IMR-90 (cell line): ENCODE data around the gene MYH9. TPM values are rescaled to one million over a fixed set of nuclear protein-coding genes. Genes with fewer than 3 reads are reported as not detected.

Experiments used
- ATAC-seq: fragments of 200-7000 bp; cut with Tn5 transposase; 2 replicates; pipeline ENCODE4 v1.9.1; 2020; ENCODE audit warnings: low read depth, mild to moderate bottlenecking, moderate library complexity
- BruUV-seq: library from RNA; stranded (reverse); fragments of 400-500 nt; replicated peaks from 2 replicates; lab custom pipeline; 2021; lab: Mats Ljungman, UMichigan
- CTCF ChIA-PET: fragments of 300-600 bp; formaldehyde crosslinking; extraction: SDS; loops from one replicate; lab custom pipeline; 2021; ENCODE audit warnings: antibody characterized with exemption; lab: Yijun Ruan, JAX
- POLR2A ChIA-PET: fragments of 300-600 bp; sonication (Branson Sonifier 250); formaldehyde crosslinking; loops from one replicate; lab custom pipeline; 2022; ENCODE audit warnings: antibody characterized with exemption; ENCODE audit not compliant: unreplicated experiment; lab: Charles Lee
- DNase-seq: peaks from one replicate; pipeline ENCODE4 v3.0.0; 2013
- H2AFZ ChIP-seq: replicated peaks from 2 replicates; pipeline ENCODE3; 2013; ENCODE audit warnings: low read length, mild to moderate bottlenecking; ENCODE audit not compliant: poor library complexity
- H2AK5ac ChIP-seq: 2 replicates; pipeline ENCODE4 v1.6.1; 2013; ENCODE audit warnings: low read depth, low read length, inconsistent platforms
- H2AK9ac ChIP-seq: replicated peaks from 2 replicates; pipeline ENCODE3; 2013; ENCODE audit warnings: mild to moderate bottlenecking, low read depth, low read length, moderate library complexity; ENCODE audit not compliant: poor library complexity
- H2BK120ac ChIP-seq: 2 replicates; pipeline ENCODE4 v1.6.1; 2013; ENCODE audit warnings: low read depth, low read length, inconsistent platforms
- H2BK15ac ChIP-seq: 3 replicates; pipeline ENCODE4 v1.6.1; 2013; ENCODE audit warnings: low read depth, low read length, inconsistent platforms
- H2BK20ac ChIP-seq: 2 replicates; pipeline ENCODE4 v1.6.1; 2013; ENCODE audit warnings: low read depth, mild to moderate bottlenecking, inconsistent platforms, low read length, moderate library complexity
- H2BK5ac ChIP-seq: 2 replicates; pipeline ENCODE4 v1.6.1; 2013; ENCODE audit warnings: mild to moderate bottlenecking, low read depth, low read length, inconsistent platforms; ENCODE audit not compliant: poor library complexity, severe bottlenecking
- H3K14ac ChIP-seq: replicated peaks from 2 replicates; pipeline ENCODE4 v1.6.1; 2013; ENCODE audit warnings: low read depth, low read length, inconsistent platforms
- H3K18ac ChIP-seq: 2 replicates; pipeline ENCODE4 v1.6.1; 2013; ENCODE audit warnings: low read depth, low read length, control low read depth
- H3K23ac ChIP-seq: 2 replicates; pipeline ENCODE4 v1.6.1; 2013; ENCODE audit warnings: low read depth, low read length, inconsistent platforms
- H3K27ac ChIP-seq: 2 replicates; pipeline ENCODE4 v1.5.1; 2013; ENCODE audit warnings: mild to moderate bottlenecking, control low read depth, low read length; ENCODE audit not compliant: insufficient read depth
- H3K27me3 ChIP-seq: 2 replicates; pipeline ENCODE4 v1.6.1; 2013; ENCODE audit warnings: low read length; ENCODE audit not compliant: control insufficient read depth, insufficient read depth
- H3K36me3 ChIP-seq: 2 replicates; pipeline ENCODE4 v1.6.1; 2013; ENCODE audit warnings: low read length, mixed read lengths; ENCODE audit not compliant: control insufficient read depth, insufficient read depth
- H3K4ac ChIP-seq: 2 replicates; pipeline ENCODE4 v1.6.1; 2013; ENCODE audit warnings: low read depth, low read length, inconsistent platforms
- H3K4me1 ChIP-seq: 2 replicates; pipeline ENCODE4 v1.6.1; 2013; ENCODE audit warnings: low read length, mixed read lengths; ENCODE audit not compliant: control insufficient read depth, insufficient read depth
- H3K4me2 ChIP-seq: 2 replicates; pipeline ENCODE4 v1.6.1; 2013; ENCODE audit warnings: low read depth, mild to moderate bottlenecking, control low read depth, low read length, moderate library complexity
- H3K4me3 ChIP-seq: 2 replicates; pipeline ENCODE4 v1.5.1; 2013; ENCODE audit warnings: low read depth, mild to moderate bottlenecking, control low read depth, low read length, moderate library complexity; ENCODE audit not compliant: insufficient read depth
- H3K56ac ChIP-seq: 2 replicates; pipeline ENCODE4 v1.6.1; 2013; ENCODE audit warnings: low read length, inconsistent platforms; ENCODE audit not compliant: insufficient read depth; ENCODE audit errors: extremely low read depth
- H3K79me1 ChIP-seq, 2 experiments: 2 replicates each; pipeline ENCODE4 v1.6.1; 2013; ENCODE audit warnings: low read length in 2 of 2, inconsistent platforms in 1 of 2, low read depth in 1 of 2
- H3K9ac ChIP-seq: 2 replicates; pipeline ENCODE4 v1.6.1; 2013; ENCODE audit warnings: low read depth, low read length, control low read depth
- H3K9me1 ChIP-seq: 2 replicates; pipeline ENCODE4 v1.6.1; 2013; ENCODE audit warnings: low read length, inconsistent platforms; ENCODE audit not compliant: insufficient read depth
- H3K9me3 ChIP-seq: 2 replicates; pipeline ENCODE4 v1.6.1; 2013; ENCODE audit warnings: low read length; ENCODE audit not compliant: control insufficient read depth, insufficient read depth
- H4K20me1 ChIP-seq: 2 replicates; pipeline ENCODE4 v1.6.1; 2013; ENCODE audit warnings: low read length, inconsistent platforms; ENCODE audit not compliant: insufficient read depth
- H4K5ac ChIP-seq: 2 replicates; pipeline ENCODE4 v1.6.1; 2013; ENCODE audit warnings: mild to moderate bottlenecking, low read depth, low read length, control low read depth
- H4K8ac ChIP-seq, 2 experiments: 2 replicates each; pipeline ENCODE4 v1.6.1; 2013; ENCODE audit warnings: low read depth in 2 of 2, low read length in 2 of 2, control low read depth in 1 of 2, inconsistent platforms in 1 of 2
- H4K91ac ChIP-seq: 2 replicates; pipeline ENCODE4 v1.6.1; 2013; ENCODE audit warnings: low read depth, low read length, inconsistent platforms; ENCODE audit not compliant: insufficient read depth
- BHLHE40 ChIP-seq: fragments of 150-350 bp; IDR thresholded peaks from 2 replicates; pipeline ENCODE4 v1.6.1; 2016; ENCODE audit warnings: mild to moderate bottlenecking, low read depth, low read length
- CEBPB ChIP-seq: IDR thresholded peaks from 2 replicates; pipeline ENCODE4 v1.6.1; 2012; ENCODE audit warnings: low read depth, low read length, improper control_type of control experiment
- CHD1 ChIP-seq: IDR thresholded peaks from 2 replicates; pipeline ENCODE4 v1.6.1; 2012; ENCODE audit warnings: low read depth, low read length, improper control_type of control experiment
- ELK1 ChIP-seq: fragments of 150-350 bp; IDR thresholded peaks from 2 replicates; pipeline ENCODE4 v1.6.1; 2016; ENCODE audit warnings: low read depth, mild to moderate bottlenecking, low read length, moderate library complexity, borderline replicate concordance
- FOS ChIP-seq: fragments of 150-350 bp; IDR thresholded peaks from 2 replicates; pipeline ENCODE4 v1.6.1; 2016; ENCODE audit warnings: low read depth, low read length
- MAFK ChIP-seq: IDR thresholded peaks from 2 replicates; pipeline ENCODE4 v1.6.1; 2012; ENCODE audit warnings: low read depth, low read length, improper control_type of control experiment
- MAZ ChIP-seq: IDR thresholded peaks from 2 replicates; pipeline ENCODE4 v1.6.1; 2012; ENCODE audit warnings: low read depth, mild to moderate bottlenecking, low read length, improper control_type of control experiment, moderate library complexity, borderline replicate concordance
- SMC3 ChIP-seq: fragments of 150-350 bp; IDR thresholded peaks from 2 replicates; pipeline ENCODE4 v1.6.1; 2016; ENCODE audit warnings: low read depth, mild to moderate bottlenecking, antibody characterized with exemption, low read length, moderate library complexity
- USF2 ChIP-seq: fragments of 150-350 bp; IDR thresholded peaks from 2 replicates; pipeline ENCODE4 v1.6.1; 2017; ENCODE audit warnings: mild to moderate bottlenecking, antibody characterized with exemption, low read length, low read depth
- WGBS, 2 experiments: methylation state at CpG; one replicate each; pipeline versions ENCODE4 v1.1.5 to v1.1.7; 2013; ENCODE audit warnings: missing lambda C conversion rate in 2 of 2; ENCODE audit not compliant: insufficient read length in 1 of 2; ENCODE audit errors: extremely low coverage in 2 of 2; 5-methylcytosine and 5-hydroxymethylcytosine counted together
- dilution Hi-C: fragments of 300-500 bp; cut with HindIII; formaldehyde crosslinking; loops from one replicate; pipeline ENCODE4 v1.14.3; 2018; ENCODE audit warnings: low sequenced_read_pairs; ENCODE audit not compliant: unreplicated experiment
- in situ Hi-C: fragments of 300-500 bp; cut with MboI; formaldehyde crosslinking; loops from 3 replicates; pipeline ENCODE4 v1.14.3; 2019; ENCODE audit warnings: low sequenced_read_pairs, inconsistent platforms, mixed read lengths
- intact Hi-C: fragments of 100-400 bp; cut with micrococcal nuclease; formaldehyde crosslinking; loops from 2 replicates; pipeline ENCODE4 v1.10.0; 2022
- polyA plus RNA-seq, 3 experiments: library from polyadenylated mRNA; depleted of rRNA; stranded (reverse); fragments of >200 nt; gene quantifications; 2 replicates each; pipeline ENCODE4 v1.2.3, GENCODE V29; 2012; ENCODE audit warnings: low replicate concordance in 1 of 3
- total RNA-seq: library from RNA; depleted of rRNA; stranded (reverse); fragments of >200 nt; gene quantifications from 2 replicates; pipeline ENCODE4 v1.2.3, GENCODE V29; 2012

Gene MYH9
- total and polyA plus RNA-seq, 2 of the 4 experiments (the other 2 are of a cell fraction), result 475 to 554 TPM

GRCh38 chr22:36395055-36395849, 7.5 kb upstream of the MYH9 start:
- peak overlapping the region; percentile 79 for H2AK9ac ChIP-seq
- peaks cover 29% of the 10 kb centered on the region for H3K9me1 ChIP-seq
- in situ Hi-C loops (no loop called here), dilution Hi-C loops (no loop called here), intact Hi-C loops (no loop called here)
- H2BK5ac ChIP-seq, result peak overlapping the region; percentile 24
- peak overlapping the region; percentile 72 for H3K4ac ChIP-seq
- no peaks in the 10 kb centered on the region for H4K20me1 ChIP-seq
- H4K8ac ChIP-seq, result no peak overlapping the region
- 79% methylated on average over 8 of the region's 12 CpGs; no CpG with 5 or more reads in 1 of the 2 experiments for WGBS, 2 experiments
- peak overlapping the region; percentile 68 for H2BK120ac ChIP-seq
- H3K56ac ChIP-seq, result no peak overlapping the region
- ChIA-PET CTCF (no interaction called here), POLR2A (no interaction called here)
- DNase-seq (no peak), ATAC-seq (no peak)
- H3K4me3 ChIP-seq, result no peak overlapping the region
- no peak overlapping the region for H3K9ac ChIP-seq
- H3K79me1 ChIP-seq, result peaks cover 30 to 48% of the 10 kb centered on the region in 2 experiments
- H3K14ac ChIP-seq, result peak overlapping the region; percentile 74
- H3K18ac ChIP-seq, result peak overlapping the region; percentile 11; the same call in 1 of the 2 replicates
- H3K4me1 ChIP-seq, result peaks cover 23% of the 10 kb centered on the region
- no peak overlapping the region for H3K4me2 ChIP-seq
- no TSS peak for BruUV-seq
- TF ChIP-seq CEBPB, result no peak
- TF ChIP-seq FOS, result no peak
- no peak for TF ChIP-seq SMC3
- TF ChIP-seq MAZ, result no peak
- no peak for TF ChIP-seq BHLHE40
- no peak for TF ChIP-seq USF2
- no peak for TF ChIP-seq ELK1
- no peak for TF ChIP-seq MAFK
- TF ChIP-seq CHD1, result no peak
- peak overlapping the region; percentile 86 for H4K91ac ChIP-seq
- H3K27me3 ChIP-seq, result no peaks in the 10 kb centered on the region
- no peak overlapping the region for H3K27ac ChIP-seq
- peak overlapping the region; percentile 56; the same call in 1 of the 2 replicates for H3K23ac ChIP-seq
- H2AK5ac ChIP-seq, result peak overlapping the region; percentile 98
- peak overlapping the region; percentile 74; the same call in 1 of the 2 replicates for H2BK20ac ChIP-seq
- no peak overlapping the region for H2AFZ ChIP-seq
- H3K36me3 ChIP-seq, result no peaks in the 10 kb centered on the region
- H4K5ac ChIP-seq, result peak overlapping the region; percentile 10; the same call in 1 of the 2 replicates
- H3K9me3 ChIP-seq, result no peaks in the 10 kb centered on the region
- H2BK15ac ChIP-seq, result peak overlapping the region; percentile 91; the same call in 2 of the 3 replicates
